Adrenal gland (tissue), 5 donors: Measurements from ENCODE around the gene RANBP10.

Experiments
- POLR2A ChIP-seq, 2 donors: fragments of 450-650 bp; IDR thresholded peaks; one replicate each; pipeline ENCODE4 v1.6.1; 2017; ENCODE audit warnings: antibody characterized with exemption in 2 of 2, mild to moderate bottlenecking in 2 of 2, moderate library complexity in 1 of 2
- TF ChIP-seq, protein P1 (sequence below), 6 experiments: fragments of 450-650 bp in 4 of 6; fragments of 200-600 bp in 2 of 6; sonication (generic) in 1 of 6; IDR thresholded peaks; 1 replicate in 5 of 6; 2 replicates in 1 of 6; pipeline versions ENCODE4 v1.5.1 to v1.8.0; 2016 to 2021; ENCODE audit warnings: antibody characterized with exemption in 6 of 6, mild to moderate bottlenecking in 2 of 6, moderate library complexity in 1 of 6
- donor health status: DM: no; HTN: no; CAD: no.

DNA sequence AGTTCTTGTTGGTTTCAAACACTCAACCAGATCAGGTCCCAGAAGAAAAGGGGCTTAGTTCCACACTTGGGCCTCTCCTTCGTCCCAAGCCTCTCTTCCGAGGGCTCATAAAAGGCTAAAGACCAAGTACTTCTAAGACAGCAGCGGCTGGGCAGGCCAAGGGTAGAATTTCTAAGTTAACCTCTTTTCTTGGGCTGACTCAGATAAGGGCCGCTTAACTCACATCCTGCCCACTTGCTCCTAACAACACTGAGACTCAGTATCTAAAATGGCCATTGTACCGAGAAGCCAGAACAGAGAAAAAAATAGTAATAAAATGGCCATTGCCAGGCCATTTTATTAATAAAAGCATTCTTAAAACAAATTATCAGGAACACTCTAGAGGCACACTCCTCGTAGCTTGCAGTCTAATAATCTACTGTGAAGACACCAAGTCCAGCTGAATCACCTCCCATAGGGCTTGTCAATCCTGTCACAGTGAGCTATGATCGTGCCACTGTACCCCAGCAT lies 42.1 kb downstream of the RANBP10 start:
- TF ChIP-seq, protein P1, sequence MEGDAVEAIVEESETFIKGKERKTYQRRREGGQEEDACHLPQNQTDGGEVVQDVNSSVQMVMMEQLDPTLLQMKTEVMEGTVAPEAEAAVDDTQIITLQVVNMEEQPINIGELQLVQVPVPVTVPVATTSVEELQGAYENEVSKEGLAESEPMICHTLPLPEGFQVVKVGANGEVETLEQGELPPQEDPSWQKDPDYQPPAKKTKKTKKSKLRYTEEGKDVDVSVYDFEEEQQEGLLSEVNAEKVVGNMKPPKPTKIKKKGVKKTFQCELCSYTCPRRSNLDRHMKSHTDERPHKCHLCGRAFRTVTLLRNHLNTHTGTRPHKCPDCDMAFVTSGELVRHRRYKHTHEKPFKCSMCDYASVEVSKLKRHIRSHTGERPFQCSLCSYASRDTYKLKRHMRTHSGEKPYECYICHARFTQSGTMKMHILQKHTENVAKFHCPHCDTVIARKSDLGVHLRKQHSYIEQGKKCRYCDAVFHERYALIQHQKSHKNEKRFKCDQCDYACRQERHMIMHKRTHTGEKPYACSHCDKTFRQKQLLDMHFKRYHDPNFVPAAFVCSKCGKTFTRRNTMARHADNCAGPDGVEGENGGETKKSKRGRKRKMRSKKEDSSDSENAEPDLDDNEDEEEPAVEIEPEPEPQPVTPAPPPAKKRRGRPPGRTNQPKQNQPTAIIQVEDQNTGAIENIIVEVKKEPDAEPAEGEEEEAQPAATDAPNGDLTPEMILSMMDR (IDR thresholded peaks at IDR 0.05), result no peak
- TF ChIP-seq POLR2A (IDR thresholded peaks at IDR 0.05), result no peak
